Stimulated activated CD4-positive, alpha-beta T cell treated with anti-CD3 and anti-CD28 coated beads, Interleukin-2, amount 100 ng/mL, for 4 hours (primary cell): Measurements from ENCODE around the gene NRARP.

Experiments used
- DNase-seq: peaks from one replicate; pipeline ENCODE4 v3.0.0-alpha.2; 2020; ENCODE audit warnings: low read depth

Gene NRARP

DNA sequence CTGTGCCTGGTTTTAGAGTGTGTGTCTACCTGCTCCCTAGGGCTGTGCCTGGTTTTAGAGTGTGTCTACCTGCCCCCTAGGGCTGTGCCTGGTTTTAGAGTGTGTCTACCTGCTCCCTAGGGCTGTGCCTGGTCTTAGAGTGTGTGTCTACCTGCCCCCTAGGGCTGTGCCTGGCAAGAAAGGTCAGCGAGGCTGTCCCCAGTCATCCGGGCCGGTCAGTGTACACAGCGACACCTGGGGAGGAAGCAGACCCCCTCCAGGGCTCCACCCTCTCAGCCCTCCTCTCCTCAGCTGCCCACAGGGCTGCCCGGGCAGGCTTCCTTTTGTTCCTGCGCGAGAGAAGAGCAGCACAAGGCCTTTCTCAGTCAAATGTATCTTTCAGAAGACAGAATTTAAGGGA, 4.1 kb downstream of the NRARP start:
- no peak for DNase-seq

DNA sequence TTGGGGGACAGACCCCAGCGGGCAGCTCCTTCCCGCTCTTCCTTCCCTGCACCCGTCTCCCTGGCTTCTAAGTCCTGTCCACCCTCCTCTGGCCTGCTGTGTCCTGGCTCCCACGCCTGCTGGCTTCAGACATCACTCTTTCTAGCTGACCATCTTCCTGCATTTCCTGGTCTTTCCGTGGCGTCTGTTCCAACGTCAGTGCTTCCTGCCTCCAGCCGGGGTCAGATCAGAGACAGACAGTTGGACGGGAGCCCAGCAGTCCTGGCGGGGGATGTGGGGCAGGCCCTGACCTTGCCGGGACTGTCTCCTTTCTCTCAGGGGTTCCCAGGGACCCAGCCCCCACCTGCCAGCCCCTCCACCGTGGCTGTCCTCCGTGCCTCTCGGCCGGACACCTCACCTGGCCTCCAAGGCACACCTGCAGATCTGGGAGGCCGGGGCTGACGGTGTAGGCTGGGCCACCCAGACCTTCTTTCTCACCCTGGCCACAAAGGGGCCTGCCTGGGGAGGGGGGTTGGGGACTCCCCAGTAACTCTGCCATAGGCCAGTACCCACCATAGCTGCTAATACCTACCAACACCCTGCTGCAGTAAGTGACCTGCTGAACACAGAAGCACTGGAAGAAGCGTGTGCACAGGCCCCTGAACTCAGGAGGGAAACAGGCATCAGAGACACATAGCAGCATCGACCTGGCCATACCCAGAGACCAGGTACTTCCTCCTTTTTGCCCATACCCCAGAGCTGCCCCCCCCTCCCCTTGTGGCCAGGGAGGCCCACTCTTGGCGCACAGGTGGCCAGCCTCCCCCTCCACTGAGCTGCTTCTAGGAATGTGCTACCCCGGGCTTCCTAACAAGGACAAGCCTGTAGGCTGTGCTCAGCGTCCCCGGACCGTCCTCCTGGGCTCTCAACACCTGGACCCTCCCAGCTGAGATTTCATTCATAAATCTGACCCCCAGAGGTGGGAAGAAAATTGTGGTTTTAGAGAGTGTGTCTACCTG, 5.1 kb downstream of the NRARP start:
- DNase-seq = no peak

DNA sequence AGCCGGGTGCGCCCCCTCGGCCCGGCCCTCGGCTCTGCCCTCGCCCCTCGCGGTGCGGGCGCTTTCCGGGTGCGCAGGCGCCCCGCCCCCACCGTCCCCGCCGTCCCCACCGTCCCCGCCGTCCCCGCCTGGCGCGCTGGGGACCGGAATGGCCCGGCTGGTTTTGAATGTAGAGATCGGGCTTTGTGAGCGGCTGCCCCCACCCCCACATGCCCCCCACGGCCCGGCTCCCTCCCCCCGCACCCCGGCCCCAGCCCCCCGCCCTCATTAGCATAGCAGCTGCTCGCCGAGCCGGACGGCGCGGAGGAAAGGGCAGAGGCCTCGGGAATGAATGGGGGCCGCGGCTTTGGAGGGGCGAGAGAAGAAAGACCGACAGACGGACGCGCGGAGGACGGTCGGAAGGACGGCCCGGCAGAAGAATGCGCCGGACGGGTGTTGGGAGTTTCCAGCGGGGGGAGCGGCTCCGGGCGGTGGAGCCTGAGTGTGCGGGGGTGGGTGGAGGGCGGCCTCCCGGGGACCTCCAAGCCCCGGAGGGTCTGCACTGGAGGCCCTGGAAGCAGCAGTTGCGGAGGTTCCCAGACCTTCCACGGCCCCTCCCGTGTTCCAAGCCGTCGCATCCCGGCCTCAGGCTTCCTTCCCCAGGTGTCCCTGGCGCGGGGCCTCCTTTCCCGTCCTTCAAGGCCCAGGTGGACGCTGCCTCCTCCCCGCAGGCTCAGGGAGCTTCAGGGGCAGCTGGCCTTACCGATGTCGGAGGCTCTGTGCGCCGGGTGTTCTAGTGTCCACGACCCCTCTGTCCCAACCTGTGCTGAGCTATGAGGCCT, 6.0 kb downstream of the NRARP start:
- DNase-seq = no peak

DNA sequence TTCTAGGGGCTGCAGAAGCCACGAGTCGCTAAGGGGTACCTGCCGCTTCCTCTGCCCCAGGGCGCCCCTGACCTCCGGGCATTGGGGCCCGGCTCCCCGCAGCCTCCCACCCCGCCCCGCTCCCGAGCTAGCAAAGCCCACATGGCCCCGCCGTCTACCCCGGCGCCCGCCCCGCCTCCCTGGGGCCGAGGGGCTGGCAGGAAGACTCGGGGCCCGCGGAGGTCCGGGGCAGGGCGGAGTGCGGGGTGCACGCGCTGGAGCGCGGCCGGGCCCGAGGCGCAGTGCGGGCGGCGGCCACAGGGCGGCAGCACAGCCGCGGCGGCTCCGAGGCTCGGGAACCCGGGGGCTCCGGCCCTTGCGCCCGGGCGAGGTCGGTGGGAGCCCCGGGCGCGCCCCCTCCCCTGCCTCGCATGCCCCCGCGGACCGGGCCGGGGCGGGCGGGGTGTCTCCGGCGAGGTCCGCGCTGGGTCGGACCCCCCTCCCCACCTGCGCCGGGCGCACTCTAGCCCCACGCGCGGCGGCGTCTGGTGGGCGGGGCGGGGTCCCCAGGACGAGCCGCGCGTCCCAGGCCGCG, 6.7 kb downstream of the NRARP start:
- DNase-seq = no peak

DNA sequence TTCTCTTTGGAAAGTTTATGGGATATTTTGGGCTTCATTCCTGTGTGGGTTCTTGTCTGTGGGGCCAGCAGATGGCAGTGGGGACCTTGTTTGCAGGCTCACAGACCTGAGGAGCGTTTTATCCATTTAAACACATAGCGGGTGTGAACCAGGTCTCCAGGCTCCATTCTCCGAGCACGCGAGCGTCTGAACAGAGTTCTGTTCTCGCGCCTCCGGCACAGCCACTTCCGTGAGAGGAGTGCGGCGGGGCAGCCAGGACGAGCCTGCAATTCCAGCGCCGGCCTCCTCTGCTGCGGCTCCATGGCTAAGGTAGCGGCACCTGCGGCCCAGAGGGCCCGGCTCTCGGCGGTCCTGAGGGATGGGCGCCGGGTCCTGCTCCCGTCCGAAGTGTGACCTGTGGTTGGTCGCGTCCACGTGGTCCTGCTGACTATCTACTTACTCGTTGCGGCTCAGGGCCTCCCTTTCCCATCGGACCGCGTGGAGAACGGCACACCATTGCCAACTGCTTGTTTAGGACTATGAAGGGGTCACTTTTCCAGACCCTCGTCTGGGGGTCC, 7.3 kb downstream of the NRARP start:
- DNase-seq = no peak

DNA sequence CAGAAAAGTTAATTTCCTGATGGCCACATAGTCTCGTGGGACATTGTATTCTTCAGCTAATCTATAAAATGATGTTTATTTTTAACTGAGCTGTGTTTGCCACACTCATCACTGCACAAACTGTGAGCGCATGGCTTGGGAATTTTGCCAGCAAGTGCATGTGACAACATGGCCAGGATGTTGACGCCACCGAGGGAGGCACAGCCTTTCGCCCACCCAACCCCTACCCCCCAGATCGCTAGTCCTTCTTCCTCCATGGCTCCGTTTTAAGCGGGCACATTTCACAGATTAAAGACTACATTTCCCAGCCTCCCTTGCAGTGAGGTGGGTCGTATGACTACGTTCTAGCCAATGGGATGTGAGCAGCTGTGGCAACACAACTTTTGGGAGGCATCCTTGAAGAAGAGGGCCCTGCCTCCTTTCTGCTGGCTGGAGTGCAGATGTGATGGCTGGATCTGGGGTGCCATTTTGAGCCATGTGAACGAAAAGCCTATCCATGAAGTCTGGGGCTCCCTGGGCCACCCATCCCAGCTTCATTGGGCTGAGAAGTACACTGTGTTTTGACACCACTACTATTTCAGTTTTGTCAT, 7.9 kb downstream of the NRARP start:
- DNase-seq = no peak

DNA sequence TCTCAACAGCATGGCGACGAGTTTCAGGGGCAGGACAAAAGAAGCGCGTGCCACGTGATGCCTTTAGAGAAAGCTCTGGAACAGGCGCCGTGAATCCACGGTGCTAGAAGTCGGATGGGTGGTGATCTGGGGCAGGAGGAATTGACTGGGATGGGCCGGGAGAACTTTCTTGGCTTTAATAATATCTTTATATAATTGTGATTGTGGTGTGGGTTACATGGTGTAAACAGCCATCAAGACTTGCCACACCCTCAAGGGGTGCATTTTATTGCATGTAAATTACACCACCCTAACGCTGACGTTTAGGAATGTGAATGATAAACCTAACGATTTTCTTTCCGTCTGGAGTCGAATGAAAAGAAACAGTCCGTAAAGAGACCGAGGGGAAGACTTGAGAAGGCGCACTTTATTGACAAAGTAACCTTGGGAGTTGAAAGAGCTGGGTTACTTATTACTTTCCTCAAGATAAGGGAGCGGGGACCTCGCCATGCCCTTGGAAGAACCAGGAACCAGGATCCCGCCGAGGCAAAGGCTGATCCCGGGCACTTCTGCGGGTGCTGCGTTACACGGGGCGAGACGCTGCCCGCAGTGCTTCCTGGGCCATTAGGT, 8.5 kb downstream of the NRARP start:
- no peak for DNase-seq

DNA sequence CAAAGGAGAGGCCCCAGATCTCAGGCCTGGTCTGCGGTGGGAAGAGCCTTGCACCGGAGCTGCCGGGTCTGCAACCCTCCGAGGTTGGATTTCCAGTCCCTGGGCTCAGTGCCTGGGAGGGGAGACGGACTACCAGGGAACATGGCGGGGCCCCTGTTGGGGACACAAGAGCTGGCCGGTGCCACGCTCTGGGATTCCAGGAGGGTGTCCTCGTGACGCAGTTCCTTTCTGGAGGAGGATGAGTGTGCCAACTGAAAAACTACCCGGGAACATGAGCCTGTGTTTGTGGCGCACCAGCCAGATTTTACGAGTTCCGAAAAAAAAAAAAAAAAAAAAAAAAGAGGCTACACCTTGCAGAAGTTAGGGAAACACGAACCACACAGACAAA, 9.0 kb downstream of the NRARP start:
- DNase-seq = no peak

DNA sequence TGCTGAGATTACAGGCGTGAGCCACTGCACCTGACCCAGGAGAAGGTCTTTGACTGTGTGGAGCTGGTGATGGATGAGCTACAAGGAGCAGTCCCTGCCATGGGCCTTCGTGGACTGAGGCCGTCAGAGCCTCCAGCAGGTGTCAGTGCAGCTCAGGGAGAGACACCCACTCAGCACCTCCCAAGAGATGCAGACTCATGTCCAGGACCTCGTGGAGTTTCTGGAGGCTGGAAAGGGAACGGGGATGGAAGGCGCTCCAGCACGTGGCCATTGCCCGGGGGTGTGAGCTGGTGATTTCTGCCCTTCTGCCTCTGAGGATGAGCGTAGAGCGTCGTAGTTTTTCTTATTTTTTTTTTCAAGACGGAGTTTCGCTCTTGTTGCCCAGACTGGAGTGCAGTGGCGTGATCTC, 15.1 kb downstream of the NRARP start:
- no peak for DNase-seq

DNA sequence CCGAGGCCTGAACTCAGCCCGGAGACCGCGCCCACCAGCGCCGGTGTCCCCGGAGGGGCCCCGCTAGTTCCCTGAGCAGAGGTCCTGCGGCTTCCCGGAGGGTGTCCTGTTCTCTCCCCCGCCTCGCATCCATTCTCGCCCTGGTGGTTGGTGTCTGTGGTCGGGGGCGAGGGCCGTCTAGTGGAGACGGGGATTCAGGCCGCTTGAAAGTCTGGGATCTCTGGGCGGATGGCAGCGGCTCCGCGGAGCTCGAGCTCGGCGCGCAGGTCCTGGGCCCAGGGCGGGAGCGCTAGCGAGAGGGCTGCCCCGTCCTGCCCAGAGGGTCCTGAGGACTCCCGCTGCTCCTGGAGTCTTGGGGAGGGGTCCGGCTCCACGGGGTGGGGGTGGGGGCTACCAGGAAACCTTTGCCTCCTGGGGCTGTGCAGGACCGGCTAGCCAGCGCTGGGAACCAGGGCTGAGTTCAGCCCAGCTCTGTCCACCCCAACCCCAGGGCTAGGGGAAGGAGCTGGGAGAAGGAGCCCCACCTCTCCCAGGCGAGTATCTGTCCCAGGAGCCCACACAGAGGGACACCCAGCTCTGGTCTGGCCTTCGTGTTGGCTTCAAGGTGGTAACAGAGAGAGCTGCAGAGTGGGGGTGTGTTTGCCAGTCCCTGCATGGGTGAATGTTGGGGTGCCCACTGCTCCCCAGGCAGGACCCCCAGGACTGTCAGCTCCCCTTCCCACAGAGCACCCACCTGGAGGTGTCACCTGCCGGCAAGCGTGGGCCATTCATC, 20.5 kb downstream of the NRARP start:
- DNase-seq = no peak

DNA sequence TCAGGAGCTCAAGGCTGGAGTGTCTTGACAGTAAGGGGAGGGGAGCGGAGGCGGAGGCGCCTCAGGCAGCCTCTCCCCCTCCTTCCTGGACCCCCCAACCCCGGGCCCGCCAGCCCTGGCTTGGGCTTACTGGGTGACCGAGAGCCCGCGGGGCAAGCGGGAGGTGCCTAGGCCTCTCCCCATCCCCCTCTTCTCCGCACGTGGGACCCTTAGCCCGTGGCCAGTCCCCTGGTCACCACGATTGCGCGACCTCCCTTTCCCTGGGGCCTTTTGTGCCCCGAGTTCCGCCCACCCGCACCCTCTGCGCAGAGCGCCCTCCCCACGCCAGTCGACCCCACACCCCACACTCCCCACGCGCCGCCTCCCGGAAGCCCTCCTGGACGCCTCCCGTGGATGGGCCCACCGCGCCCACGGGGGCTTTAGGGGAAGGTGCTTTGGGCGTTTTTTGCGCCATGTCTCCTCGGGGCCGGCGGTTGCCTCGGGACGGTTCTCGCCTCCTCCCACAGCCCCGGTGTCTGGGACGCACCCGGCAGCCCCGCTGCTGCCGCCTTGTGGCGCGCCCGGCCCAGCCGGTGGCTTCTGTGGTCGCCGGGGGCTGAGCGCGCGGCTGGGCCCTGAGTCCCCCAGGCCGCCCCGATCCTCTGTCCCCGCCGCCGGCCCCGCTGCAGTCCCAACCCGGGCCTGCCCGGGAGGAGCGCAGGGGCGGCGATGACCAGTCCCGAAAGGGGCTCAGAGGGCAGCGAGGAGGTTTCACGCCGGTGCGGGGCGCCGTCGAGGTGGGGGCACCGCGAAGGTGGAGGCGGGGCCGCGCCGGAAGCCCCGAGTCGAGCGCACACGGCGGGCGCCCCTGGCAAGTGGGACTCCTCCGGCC, 21.4 kb downstream of the NRARP start:
- no peak for DNase-seq

DNA sequence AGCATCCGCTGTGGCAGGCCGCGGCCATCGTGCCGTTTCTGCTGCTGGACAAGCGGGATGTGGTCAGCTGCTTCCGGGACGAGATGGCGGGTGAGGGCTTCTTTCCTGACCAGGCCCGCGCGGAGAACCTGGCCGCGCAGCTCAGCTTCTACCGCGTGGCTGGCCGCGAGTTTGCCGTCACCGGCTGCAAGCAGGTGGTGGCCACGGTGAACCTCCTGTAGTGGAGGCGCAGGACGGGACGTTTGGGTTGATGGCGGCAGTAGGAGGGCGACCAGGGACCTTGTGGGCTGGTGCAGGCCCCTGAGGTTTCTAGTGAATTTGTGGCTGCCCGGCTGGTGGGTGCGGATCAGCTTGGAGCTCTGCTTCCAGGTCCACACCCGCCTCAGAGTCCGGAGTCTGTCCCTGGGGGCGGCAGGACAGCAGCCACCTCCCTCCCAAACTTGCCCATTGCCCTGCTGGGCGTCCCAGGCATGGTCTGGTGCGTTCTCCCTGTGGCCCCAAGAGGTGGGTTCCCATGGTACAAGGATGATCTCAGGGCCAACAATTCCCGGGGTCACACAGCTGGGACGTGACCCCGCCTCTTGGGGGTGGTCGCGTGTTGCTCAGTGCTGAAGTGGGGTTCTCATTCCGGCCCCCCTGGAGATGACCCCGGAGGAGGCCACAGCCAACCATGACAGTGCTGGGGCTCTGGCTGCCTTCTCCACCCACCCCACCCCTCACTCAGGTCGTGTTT, 22.2 kb downstream of the NRARP start:
- DNase-seq = no peak

DNA sequence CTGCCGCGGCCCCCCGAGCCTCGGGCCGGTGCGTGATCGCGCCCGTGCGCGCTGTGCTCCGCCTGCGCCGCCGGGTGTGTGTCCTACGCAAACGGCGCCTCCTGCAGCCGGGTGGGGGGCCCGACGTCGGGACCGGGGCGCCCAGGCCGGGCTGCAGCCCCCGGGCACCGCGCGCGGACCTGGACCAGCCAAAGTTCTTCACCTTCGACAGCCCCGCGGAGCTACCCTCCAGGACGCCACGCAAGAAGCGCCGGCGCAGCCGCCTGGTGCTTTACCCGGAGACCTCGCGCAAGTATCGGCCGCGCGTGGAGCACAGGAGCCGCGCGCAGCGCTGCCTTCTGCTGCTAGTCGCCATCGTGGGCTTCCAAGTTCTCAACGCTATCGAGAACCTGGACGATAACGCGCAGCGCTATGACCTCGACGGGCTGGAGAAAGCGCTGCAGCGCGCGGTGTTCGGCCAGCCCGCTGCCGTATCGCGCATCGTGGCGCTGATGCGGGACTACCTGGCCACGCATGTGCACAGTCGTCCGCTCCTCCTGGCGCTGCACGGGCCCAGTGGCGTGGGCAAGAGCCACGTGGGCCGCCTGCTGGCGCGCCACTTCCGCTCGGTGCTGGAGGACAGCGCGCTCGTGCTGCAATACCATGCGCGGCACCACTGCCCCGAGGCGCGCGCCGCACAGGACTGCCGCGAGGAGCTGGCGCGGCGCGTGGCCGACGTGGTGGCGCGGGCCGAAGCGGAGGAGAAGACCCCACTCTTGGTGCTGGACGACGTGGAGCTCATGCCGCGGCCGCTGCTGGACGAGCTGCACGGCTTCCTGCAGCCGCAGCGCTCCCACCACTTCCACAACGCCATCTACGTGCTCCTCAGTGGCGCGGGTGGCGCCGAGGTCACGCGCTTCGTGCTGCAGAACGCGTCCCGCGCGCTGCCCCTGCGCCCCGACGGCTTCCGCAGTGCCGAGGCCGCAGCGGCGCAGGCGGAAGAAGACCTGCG, 23.1 kb downstream of the NRARP start:
- no peak for DNase-seq

DNA sequence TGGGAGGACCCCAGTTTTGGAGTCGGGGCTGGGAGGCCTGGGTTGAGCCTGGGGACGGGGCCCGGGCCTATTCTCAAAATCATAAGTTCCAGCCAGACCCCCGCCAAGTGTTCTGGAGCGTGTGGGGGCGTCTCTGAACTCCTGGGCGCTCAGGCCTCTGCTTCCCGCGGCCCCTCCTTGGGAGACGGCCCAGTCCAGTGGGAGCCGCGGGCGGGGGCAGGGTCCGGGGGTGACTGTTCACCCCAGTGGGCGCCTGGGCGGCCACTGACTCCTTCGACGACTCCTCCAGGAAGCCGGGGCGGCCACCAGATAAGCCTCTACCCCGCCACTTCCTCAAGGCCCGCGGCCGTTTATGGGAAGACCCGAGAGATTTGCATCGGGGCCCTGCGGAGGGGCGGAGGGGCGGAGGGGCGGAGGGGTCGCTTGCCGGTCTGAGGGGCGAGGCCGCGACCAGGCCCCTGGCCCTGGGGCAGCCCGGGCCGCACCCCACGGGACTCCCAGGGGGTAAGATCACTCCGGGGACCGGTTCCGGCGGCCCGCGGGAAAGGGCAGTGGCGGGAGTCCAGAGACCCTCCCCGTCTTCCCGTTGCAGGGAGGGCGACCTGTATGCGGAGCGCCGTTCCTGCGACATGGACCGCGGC, 23.9 kb downstream of the NRARP start:
- DNase-seq = no peak

DNA sequence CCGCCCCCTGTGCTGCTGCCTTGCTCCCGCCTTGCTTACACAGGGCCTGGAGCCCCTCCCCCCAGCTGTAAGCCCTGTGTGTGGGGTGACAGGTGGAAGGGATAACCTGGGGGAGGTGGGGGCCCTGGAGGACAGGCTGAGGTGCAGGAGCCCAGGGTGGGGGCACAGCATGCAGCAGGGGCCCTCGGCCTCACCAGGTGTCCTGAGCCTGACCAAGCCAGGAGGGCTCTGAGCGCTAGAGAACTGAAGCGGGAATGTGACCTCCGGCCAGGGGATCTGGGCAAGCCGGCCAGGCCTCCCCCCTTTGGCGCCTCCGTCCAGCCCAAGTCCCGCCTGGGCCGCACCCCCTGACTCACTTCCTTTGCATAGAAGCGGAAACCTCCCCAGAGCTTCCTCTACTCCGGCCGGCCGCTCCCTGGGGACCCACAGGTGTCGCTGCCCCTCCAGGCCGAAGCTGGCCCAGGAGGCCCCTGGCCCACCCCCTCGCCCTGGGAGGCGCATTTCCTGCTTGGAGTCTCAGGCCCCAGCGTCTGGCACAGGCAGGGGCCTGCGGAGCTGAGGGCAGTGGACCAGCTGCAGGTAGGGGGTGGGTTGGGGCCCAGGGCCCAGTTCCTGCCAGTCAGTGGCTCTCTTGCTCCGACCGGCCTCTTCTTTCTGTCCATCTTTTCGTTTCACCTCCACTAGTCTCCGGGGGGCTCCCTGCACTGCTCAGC, 24.6 kb downstream of the NRARP start, which contains the start of gene TOR4A:
Gene TOR4A, plus strand, starts transcription at position 398 of the 713 bp plus-strand sequence. CDS start 964 bp downstream, outside the sequence.
- no peak for DNase-seq
